GM12878 (cell line): ENCODE measurements around the gene TMEM25. TPM values are rescaled to one million over a fixed set of nuclear protein-coding genes. Genes with fewer than 3 reads are reported as not detected.

Experiments
- BCL11A ChIP-seq: IDR thresholded peaks from 2 replicates; pipeline ENCODE4 v1.6.1; 2011; ENCODE audit warnings: low read depth, low read length
- E2F8 ChIP-seq: fragments of 450-650 bp; IDR thresholded peaks from 2 replicates; pipeline ENCODE4 v1.6.1; 2018; ENCODE audit warnings: mild to moderate bottlenecking, low read depth, moderate library complexity; ENCODE audit not compliant: partially characterized antibody
- ETV6 ChIP-seq, 2 experiments: fragments of 450-650 bp in 1 of 2; IDR thresholded peaks in 1 of 2; conservative IDR thresholded peaks in 1 of 2; 2 replicates each; pipeline ENCODE4 v1.6.1; 2014; ENCODE audit warnings: antibody characterized with exemption in 1 of 2, borderline replicate concordance in 1 of 2, low read depth in 1 of 2, mild to moderate bottlenecking in 1 of 2, moderate library complexity in 1 of 2
- HDAC6 ChIP-seq: fragments of 200-600 bp; sonication (generic); IDR thresholded peaks from one replicate; pipeline ENCODE4 v1.8.0; 2017; ENCODE audit warnings: antibody characterized with exemption; ENCODE audit not compliant: unreplicated experiment
- JUND ChIP-seq: IDR thresholded peaks from 2 replicates; pipeline ENCODE4 v1.6.1; 2012; ENCODE audit warnings: low read depth, mild to moderate bottlenecking, low read length, improper control_type of control experiment, moderate library complexity
- KDM1A ChIP-seq: fragments of 200-600 bp; sonication (generic); IDR thresholded peaks from 2 replicates; pipeline ENCODE4 v1.6.1; 2016; ENCODE audit warnings: borderline replicate concordance
- KLF5 ChIP-seq: fragments of 450-650 bp; IDR thresholded peaks from 2 replicates; pipeline ENCODE4 v1.6.1; 2014; ENCODE audit warnings: mild to moderate bottlenecking; ENCODE audit not compliant: partially characterized antibody
- NKRF ChIP-seq: fragments of 450-650 bp; conservative IDR thresholded peaks from 2 replicates; pipeline ENCODE4 v1.6.1; 2017; ENCODE audit warnings: mild to moderate bottlenecking, moderate library complexity
- NRF1 ChIP-seq: conservative IDR thresholded peaks from 2 replicates; pipeline ENCODE4 v1.6.1; 2011; ENCODE audit warnings: mild to moderate bottlenecking, low read depth, low read length, improper control_type of control experiment
- SKIL ChIP-seq: fragments of 450-650 bp; IDR thresholded peaks from 2 replicates; pipeline ENCODE4 v1.6.1; 2017; ENCODE audit warnings: mild to moderate bottlenecking, low read depth, inconsistent platforms; ENCODE audit not compliant: poor library complexity, severe bottlenecking
- TCF7 ChIP-seq: IDR thresholded peaks from 2 replicates; pipeline ENCODE4 v1.6.1; 2014; ENCODE audit warnings: antibody characterized with exemption, borderline replicate concordance
- USF1 ChIP-seq: IDR thresholded peaks from 2 replicates; pipeline ENCODE4 v1.6.1; 2011; ENCODE audit warnings: borderline replicate concordance, low read depth, mild to moderate bottlenecking, moderate library complexity, mixed read lengths, low read length; ENCODE audit not compliant: insufficient read depth; ENCODE audit errors: extremely low read length
- YY1 ChIP-seq: IDR thresholded peaks from 2 replicates; pipeline ENCODE4 v1.6.1; 2011; ENCODE audit warnings: low read depth, mild to moderate bottlenecking, low read length
- ZNF622 ChIP-seq: fragments of 450-650 bp; IDR thresholded peaks from 2 replicates; pipeline ENCODE4 v1.6.1; 2017; ENCODE audit warnings: mild to moderate bottlenecking, inconsistent platforms
- ZNF687 ChIP-seq: fragments of 450-650 bp; IDR thresholded peaks from 2 replicates; pipeline ENCODE4 v1.6.1; 2017; ENCODE audit warnings: mild to moderate bottlenecking, moderate library complexity
- ZZZ3 ChIP-seq: IDR thresholded peaks from 2 replicates; pipeline ENCODE4 v1.6.1; 2011; ENCODE audit warnings: low read depth; ENCODE audit not compliant: control insufficient read depth, insufficient read length
- polyA plus RNA-seq, 11 experiments: library from polyadenylated mRNA; depleted of rRNA in 4 of 11; unstranded in 6 of 11; stranded (reverse) in 5 of 11; fragments of >200 nt; fragmentation: Nextera tagmentation in 4 of 11; fragmentation: Illumina TruSeq in 1 of 11; extraction: Ambion mirVana in 4 of 11; extraction: Trizol in 1 of 11; gene quantifications; 1 replicate in 1 of 11; 2 replicates in 10 of 11; pipeline versions ENCODE4 v1.2.1 to v1.2.3, GENCODE V29; 2011 to 2016; ENCODE audit warnings: inconsistent platforms in 2 of 11, missing spikeins in 2 of 11, low read depth in 1 of 11
- total RNA-seq, 4 experiments: library from RNA; depleted of rRNA in 3 of 4; stranded (reverse); fragments of >200 nt in 3 of 4; fragmentation: Illumina TruSeq in 1 of 4; extraction: Trizol in 1 of 4; gene quantifications; 2 replicates each; pipeline versions ENCODE4 v1.2.1 to v1.2.3, GENCODE V29; 2013 to 2021

The TMEM25 gene
- total and polyA plus RNA-seq, 10 of the 15 experiments (the other 5 are each of a cell fraction or from before 2014, with no cell fraction given) = 1.4 to 13.9 (median 7.8) TPM

- peak; percentile 77 for TF ChIP-seq NKRF
- no peak for TF ChIP-seq KLF5
- TF ChIP-seq BCL11A = no peak
- TF ChIP-seq YY1 = peak; percentile 95
- no peak for TF ChIP-seq USF1
- TF ChIP-seq JUND = no peak
- TF ChIP-seq ZNF687 = 0 out of 2 replicates have a peak, but pooled peaks have one; percentile 19
- no peak for TF ChIP-seq ETV6 (conservative IDR thresholded peaks at IDR 0.05 in 1 of 2, IDR thresholded peaks at IDR 0.05 in 1 of 2; ENCODE audit: borderline replicate concordance in 1 of 2, low read depth in 1 of 2)
- TF ChIP-seq KDM1A = no peak
- TF ChIP-seq ZZZ3 = no peak
- no peak for TF ChIP-seq E2F8
- no peak for TF ChIP-seq NRF1
- TF ChIP-seq ZNF622 = no peak
- TF ChIP-seq HDAC6 = peak; percentile 31
- peak; percentile 33 for TF ChIP-seq SKIL
- TF ChIP-seq TCF7 = no peak
Observed at GRCh38 chr11:118572061-118572980, 41.3 kb downstream of the TMEM25 start, which contains the start of gene ARCN1 (continued).
